Measurements from ENCODE around the gene UBL7. TPM values are rescaled to one million over a fixed set of nuclear protein-coding genes. Genes with fewer than 3 reads are reported as not detected.

The UBL7 gene
- total and polyA plus RNA-seq, 10 of the 15 experiments (the other 5 are each of a cell fraction or from before 2014, with no cell fraction given), result 25.9 to 145 (median 90.1) TPM

GRCh38 chr15:74460871-74461846 lies at the start of gene UBL7 (continued):
- TF ChIP-seq ELK1 (IDR thresholded peaks at IDR 0.05; ENCODE audit: low read depth, low read length) (peak; percentile 96), PAX8 (IDR thresholded peaks at IDR 0.05) (no peak), LARP7 (IDR thresholded peaks at IDR 0.05) (peak; percentile 62; the same call in 1 of the 2 replicates), REST (IDR thresholded peaks at IDR 0.05; ENCODE audit: low read depth, low read length) (no peak), E2F4 (IDR thresholded peaks at IDR 0.05; ENCODE audit: low read depth, low read length) (peak; percentile 90), STAT1 (conservative IDR thresholded peaks at IDR 0.05) (no peak), POU2F2 (IDR thresholded peaks at IDR 0.05; ENCODE audit: borderline replicate concordance, low read depth, low read length) (peak; percentile 89; the same call in 2 of the 3 replicates), KLF5 (IDR thresholded peaks at IDR 0.05; ENCODE audit: partially characterized antibody) (peak; percentile 73), HCFC1 (IDR thresholded peaks at IDR 0.05; ENCODE audit: low read length) (peak; percentile 96), E2F8 (IDR thresholded peaks at IDR 0.05; ENCODE audit: low read depth, partially characterized antibody) (peak; percentile 76), ZBED1 (IDR thresholded peaks at IDR 0.05; ENCODE audit: borderline replicate concordance) (peak; percentile 48; the same call in 1 of the 2 replicates), SMAD5 (IDR thresholded peaks at IDR 0.05; ENCODE audit: low read depth) (peak; percentile 72; the same call in 1 of the 2 replicates), NRF1 (conservative IDR thresholded peaks at IDR 0.05; ENCODE audit: low read depth, low read length) (0 out of 2 replicates have a peak, but pooled peaks have one; percentile 14), PML (IDR thresholded peaks at IDR 0.05; ENCODE audit: low read length) (peak; percentile 75; the same call in 1 of the 2 replicates), ZNF384 (IDR thresholded peaks at IDR 0.05; ENCODE audit: borderline replicate concordance, low read depth, low read length) (no peak), SRF (IDR thresholded peaks at IDR 0.05; ENCODE audit: low read depth in 2 of 2, low read length in 2 of 2) (peak; percentile 32 to 42; a peak in 1 of 4 replicates), HDGF (IDR thresholded peaks at IDR 0.05) (no peak; the same call in 1 of the 2 replicates)

Measured in GM12878 (cell line).